IMR-90 (cell line): ENCODE data around the gene TEDDM1. TPM values are rescaled to one million over a fixed set of nuclear protein-coding genes. Genes with fewer than 3 reads are reported as not detected.

Source experiments
- ATAC-seq: fragments of 200-7000 bp; cut with Tn5 transposase; 2 replicates; pipeline ENCODE4 v1.9.1; 2020; ENCODE audit warnings: low read depth, mild to moderate bottlenecking, moderate library complexity
- BruUV-seq: library from RNA; stranded (reverse); fragments of 400-500 nt; replicated peaks from 2 replicates; lab custom pipeline; 2021; lab: Mats Ljungman, UMichigan
- CTCF ChIA-PET: fragments of 300-600 bp; formaldehyde crosslinking; extraction: SDS; loops from one replicate; lab custom pipeline; 2021; ENCODE audit warnings: antibody characterized with exemption; lab: Yijun Ruan, JAX
- POLR2A ChIA-PET: fragments of 300-600 bp; sonication (Branson Sonifier 250); formaldehyde crosslinking; loops from one replicate; lab custom pipeline; 2022; ENCODE audit warnings: antibody characterized with exemption; ENCODE audit not compliant: unreplicated experiment; lab: Charles Lee
- DNase-seq: peaks from one replicate; pipeline ENCODE4 v3.0.0; 2013
- H2AFZ ChIP-seq: replicated peaks from 2 replicates; pipeline ENCODE3; 2013; ENCODE audit warnings: low read length, mild to moderate bottlenecking; ENCODE audit not compliant: poor library complexity
- H2AK5ac ChIP-seq: 2 replicates; pipeline ENCODE4 v1.6.1; 2013; ENCODE audit warnings: low read depth, low read length, inconsistent platforms
- H2AK9ac ChIP-seq: replicated peaks from 2 replicates; pipeline ENCODE3; 2013; ENCODE audit warnings: mild to moderate bottlenecking, low read depth, low read length, moderate library complexity; ENCODE audit not compliant: poor library complexity
- H2BK120ac ChIP-seq: 2 replicates; pipeline ENCODE4 v1.6.1; 2013; ENCODE audit warnings: low read depth, low read length, inconsistent platforms
- H2BK15ac ChIP-seq: 3 replicates; pipeline ENCODE4 v1.6.1; 2013; ENCODE audit warnings: low read depth, low read length, inconsistent platforms
- H2BK20ac ChIP-seq: 2 replicates; pipeline ENCODE4 v1.6.1; 2013; ENCODE audit warnings: low read depth, mild to moderate bottlenecking, inconsistent platforms, low read length, moderate library complexity
- H2BK5ac ChIP-seq: 2 replicates; pipeline ENCODE4 v1.6.1; 2013; ENCODE audit warnings: mild to moderate bottlenecking, low read depth, low read length, inconsistent platforms; ENCODE audit not compliant: poor library complexity, severe bottlenecking
- H3K14ac ChIP-seq: replicated peaks from 2 replicates; pipeline ENCODE4 v1.6.1; 2013; ENCODE audit warnings: low read depth, low read length, inconsistent platforms
- H3K18ac ChIP-seq: 2 replicates; pipeline ENCODE4 v1.6.1; 2013; ENCODE audit warnings: low read depth, low read length, control low read depth
- H3K23ac ChIP-seq: 2 replicates; pipeline ENCODE4 v1.6.1; 2013; ENCODE audit warnings: low read depth, low read length, inconsistent platforms
- H3K27ac ChIP-seq: 2 replicates; pipeline ENCODE4 v1.5.1; 2013; ENCODE audit warnings: mild to moderate bottlenecking, control low read depth, low read length; ENCODE audit not compliant: insufficient read depth
- H3K27me3 ChIP-seq: 2 replicates; pipeline ENCODE4 v1.6.1; 2013; ENCODE audit warnings: low read length; ENCODE audit not compliant: control insufficient read depth, insufficient read depth
- H3K36me3 ChIP-seq: 2 replicates; pipeline ENCODE4 v1.6.1; 2013; ENCODE audit warnings: low read length, mixed read lengths; ENCODE audit not compliant: control insufficient read depth, insufficient read depth
- H3K4ac ChIP-seq: 2 replicates; pipeline ENCODE4 v1.6.1; 2013; ENCODE audit warnings: low read depth, low read length, inconsistent platforms
- H3K4me1 ChIP-seq: 2 replicates; pipeline ENCODE4 v1.6.1; 2013; ENCODE audit warnings: low read length, mixed read lengths; ENCODE audit not compliant: control insufficient read depth, insufficient read depth
- H3K4me2 ChIP-seq: 2 replicates; pipeline ENCODE4 v1.6.1; 2013; ENCODE audit warnings: low read depth, mild to moderate bottlenecking, control low read depth, low read length, moderate library complexity
- H3K4me3 ChIP-seq: 2 replicates; pipeline ENCODE4 v1.5.1; 2013; ENCODE audit warnings: low read depth, mild to moderate bottlenecking, control low read depth, low read length, moderate library complexity; ENCODE audit not compliant: insufficient read depth
- H3K56ac ChIP-seq: 2 replicates; pipeline ENCODE4 v1.6.1; 2013; ENCODE audit warnings: low read length, inconsistent platforms; ENCODE audit not compliant: insufficient read depth; ENCODE audit errors: extremely low read depth
- H3K79me1 ChIP-seq, 2 experiments: 2 replicates each; pipeline ENCODE4 v1.6.1; 2013; ENCODE audit warnings: low read length in 2 of 2, inconsistent platforms in 1 of 2, low read depth in 1 of 2
- H3K9ac ChIP-seq: 2 replicates; pipeline ENCODE4 v1.6.1; 2013; ENCODE audit warnings: low read depth, low read length, control low read depth
- H3K9me1 ChIP-seq: 2 replicates; pipeline ENCODE4 v1.6.1; 2013; ENCODE audit warnings: low read length, inconsistent platforms; ENCODE audit not compliant: insufficient read depth
- H3K9me3 ChIP-seq: 2 replicates; pipeline ENCODE4 v1.6.1; 2013; ENCODE audit warnings: low read length; ENCODE audit not compliant: control insufficient read depth, insufficient read depth
- H4K20me1 ChIP-seq: 2 replicates; pipeline ENCODE4 v1.6.1; 2013; ENCODE audit warnings: low read length, inconsistent platforms; ENCODE audit not compliant: insufficient read depth
- H4K5ac ChIP-seq: 2 replicates; pipeline ENCODE4 v1.6.1; 2013; ENCODE audit warnings: mild to moderate bottlenecking, low read depth, low read length, control low read depth
- H4K8ac ChIP-seq, 2 experiments: 2 replicates each; pipeline ENCODE4 v1.6.1; 2013; ENCODE audit warnings: low read depth in 2 of 2, low read length in 2 of 2, control low read depth in 1 of 2, inconsistent platforms in 1 of 2
- H4K91ac ChIP-seq: 2 replicates; pipeline ENCODE4 v1.6.1; 2013; ENCODE audit warnings: low read depth, low read length, inconsistent platforms; ENCODE audit not compliant: insufficient read depth
- CEBPB ChIP-seq: IDR thresholded peaks from 2 replicates; pipeline ENCODE4 v1.6.1; 2012; ENCODE audit warnings: low read depth, low read length, improper control_type of control experiment
- CHD1 ChIP-seq: IDR thresholded peaks from 2 replicates; pipeline ENCODE4 v1.6.1; 2012; ENCODE audit warnings: low read depth, low read length, improper control_type of control experiment
- CTCF ChIP-seq: conservative IDR thresholded peaks from 2 replicates; pipeline ENCODE4 v1.5.1; 2012; ENCODE audit warnings: mild to moderate bottlenecking, low read depth, low read length, improper control_type of control experiment
- ELK1 ChIP-seq: fragments of 150-350 bp; IDR thresholded peaks from 2 replicates; pipeline ENCODE4 v1.6.1; 2016; ENCODE audit warnings: low read depth, mild to moderate bottlenecking, low read length, moderate library complexity, borderline replicate concordance
- FOS ChIP-seq: fragments of 150-350 bp; IDR thresholded peaks from 2 replicates; pipeline ENCODE4 v1.6.1; 2016; ENCODE audit warnings: low read depth, low read length
- MAFK ChIP-seq: IDR thresholded peaks from 2 replicates; pipeline ENCODE4 v1.6.1; 2012; ENCODE audit warnings: low read depth, low read length, improper control_type of control experiment
- MXI1 ChIP-seq: IDR thresholded peaks from 2 replicates; pipeline ENCODE4 v1.6.1; 2012; ENCODE audit warnings: low read depth, mild to moderate bottlenecking, low read length, moderate library complexity, borderline replicate concordance
- RAD21 ChIP-seq: IDR thresholded peaks from 2 replicates; pipeline ENCODE4 v1.6.1; 2012; ENCODE audit warnings: low read length, improper control_type of control experiment
- RCOR1 ChIP-seq: IDR thresholded peaks from 2 replicates; pipeline ENCODE4 v1.6.1; 2012; ENCODE audit warnings: mild to moderate bottlenecking, low read length, improper control_type of control experiment; ENCODE audit not compliant: insufficient replicate concordance
- RFX5 ChIP-seq: IDR thresholded peaks from 2 replicates; pipeline ENCODE4 v1.8.0; 2012; ENCODE audit warnings: low read depth, mild to moderate bottlenecking, low read length, moderate library complexity
- SMC3 ChIP-seq: fragments of 150-350 bp; IDR thresholded peaks from 2 replicates; pipeline ENCODE4 v1.6.1; 2016; ENCODE audit warnings: low read depth, mild to moderate bottlenecking, antibody characterized with exemption, low read length, moderate library complexity
- USF2 ChIP-seq: fragments of 150-350 bp; IDR thresholded peaks from 2 replicates; pipeline ENCODE4 v1.6.1; 2017; ENCODE audit warnings: mild to moderate bottlenecking, antibody characterized with exemption, low read length, low read depth
- WGBS, 2 experiments: methylation state at CpG; one replicate each; pipeline versions ENCODE4 v1.1.5 to v1.1.7; 2013; ENCODE audit warnings: missing lambda C conversion rate in 2 of 2; ENCODE audit not compliant: insufficient read length in 1 of 2; ENCODE audit errors: extremely low coverage in 2 of 2; 5-methylcytosine and 5-hydroxymethylcytosine counted together
- dilution Hi-C: fragments of 300-500 bp; cut with HindIII; formaldehyde crosslinking; loops from one replicate; pipeline ENCODE4 v1.14.3; 2018; ENCODE audit warnings: low sequenced_read_pairs; ENCODE audit not compliant: unreplicated experiment
- in situ Hi-C: fragments of 300-500 bp; cut with MboI; formaldehyde crosslinking; loops from 3 replicates; pipeline ENCODE4 v1.14.3; 2019; ENCODE audit warnings: low sequenced_read_pairs, inconsistent platforms, mixed read lengths
- intact Hi-C: fragments of 100-400 bp; cut with micrococcal nuclease; formaldehyde crosslinking; loops from 2 replicates; pipeline ENCODE4 v1.10.0; 2022
- polyA plus RNA-seq, 3 experiments: library from polyadenylated mRNA; depleted of rRNA; stranded (reverse); fragments of >200 nt; gene quantifications; 2 replicates each; pipeline ENCODE4 v1.2.3, GENCODE V29; 2012; ENCODE audit warnings: low replicate concordance in 1 of 3
- total RNA-seq: library from RNA; depleted of rRNA; stranded (reverse); fragments of >200 nt; gene quantifications from 2 replicates; pipeline ENCODE4 v1.2.3, GENCODE V29; 2012

The TEDDM1 gene
- total and polyA plus RNA-seq, 2 of the 4 experiments (the other 2 are of a cell fraction) = not detected

GRCh38 chr1:182367926-182368325 is 32.5 kb downstream of the TEDDM1 start:
- no peaks in the 10 kb centered on the region for H3K4me1 ChIP-seq
- no peak overlapping the region for H3K18ac ChIP-seq
- intact Hi-C loops = no loop called here
- H3K56ac ChIP-seq = no peak overlapping the region
- POLR2A ChIA-PET = no interaction called here
- no peak overlapping the region for H4K8ac ChIP-seq
- in situ Hi-C loops = no loop called here
- TF ChIP-seq FOS (no peak), CHD1 (no peak), USF2 (no peak), SMC3 (no peak), MAFK (no peak), RAD21 (no peak), RCOR1 (no peak), ELK1 (no peak), RFX5 (no peak), MXI1 (no peak), CEBPB (no peak), CTCF (no peak)
- no peak overlapping the region for H3K23ac ChIP-seq
- H3K9me1 ChIP-seq = no peaks in the 10 kb centered on the region
- no peak overlapping the region for H2BK15ac ChIP-seq
- no peak overlapping the region for H3K9ac ChIP-seq
- H4K5ac ChIP-seq = no peak overlapping the region
- no peak overlapping the region for H3K4me3 ChIP-seq
- no peak for DNase-seq
- ATAC-seq = no peak
- no CpG with 5 or more reads among the region's 2 CpGs for WGBS, 2 experiments
- dilution Hi-C loops = no loop called here
- no peak overlapping the region for H2BK20ac ChIP-seq
- no peak overlapping the region for H3K4ac ChIP-seq
- CTCF ChIA-PET = no interaction called here
- no peak overlapping the region for H2AFZ ChIP-seq
- H2BK5ac ChIP-seq = no peak overlapping the region
- H2AK5ac ChIP-seq = no peak overlapping the region
- no peak overlapping the region for H4K91ac ChIP-seq
- H3K27me3 ChIP-seq = peaks cover 2% of the 10 kb centered on the region
- H2AK9ac ChIP-seq = no peak overlapping the region
- no TSS peak for BruUV-seq
- no peaks in the 10 kb centered on the region for H3K79me1 ChIP-seq
- no peaks in the 10 kb centered on the region for H4K20me1 ChIP-seq
- no peaks in the 10 kb centered on the region for H3K36me3 ChIP-seq
- H3K27ac ChIP-seq = no peak overlapping the region
- no peak overlapping the region for H3K4me2 ChIP-seq
- H3K9me3 ChIP-seq = no peaks in the 10 kb centered on the region
- no peak overlapping the region for H3K14ac ChIP-seq
- no peak overlapping the region for H2BK120ac ChIP-seq
